ENCODE measurements around the gene PNLIPRP1. TPM values are rescaled to one million over a fixed set of nuclear protein-coding genes. Genes with fewer than 3 reads are reported as not detected.

The PNLIPRP1 gene
- total and polyA plus RNA-seq, 2 experiments from 2014 or later = 0.21 TPM; not detected in 1

DNA sequence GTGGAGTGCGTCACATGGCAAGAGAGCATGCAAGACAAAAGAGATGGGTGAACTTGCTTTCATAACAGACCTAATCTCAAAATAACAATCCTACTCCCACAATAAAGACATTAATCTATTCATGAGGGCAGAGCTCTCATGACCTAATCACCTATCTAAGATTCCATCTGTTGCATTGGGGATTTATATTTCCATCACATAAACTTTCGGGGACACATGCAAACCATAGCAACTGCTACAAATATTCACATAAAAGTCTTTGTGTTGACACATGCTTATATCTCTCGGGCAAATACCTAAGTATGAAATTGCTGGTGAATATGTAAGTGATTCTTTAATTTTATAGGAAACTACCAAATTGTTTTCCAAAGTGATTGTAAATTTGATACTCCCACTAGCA, 16.0 kb upstream of the PNLIPRP1 start:
- 0 out of 2 replicates have a peak, but pooled peaks cover 8% of the 10 kb centered on the region for H3K9me2 ChIP-seq (ENCODE audit: insufficient read depth)
- H2AFZ ChIP-seq = no peak overlapping the region
- no peak for TF ChIP-seq POLR2AphosphoS5 (IDR thresholded peaks at IDR 0.05; ENCODE audit: low read depth)
- no peak for TF ChIP-seq CREB1 (CRISPR knock-in tag; IDR thresholded peaks at IDR 0.05; ENCODE audit: low read depth)
- no peak for TF ChIP-seq EZH2 (IDR thresholded peaks at IDR 0.05; ENCODE audit: low read depth, unreplicated experiment)
- no peak for TF ChIP-seq ZNF462 (CRISPR knock-in tag; IDR thresholded peaks at IDR 0.05)
- TF ChIP-seq EZH2phosphoT487 (IDR thresholded peaks at IDR 0.05; ENCODE audit: unreplicated experiment) = no peak
- no peak for TF ChIP-seq NANOG (IDR thresholded peaks at IDR 0.05; ENCODE audit: borderline replicate concordance)
- TF ChIP-seq, protein P1, sequence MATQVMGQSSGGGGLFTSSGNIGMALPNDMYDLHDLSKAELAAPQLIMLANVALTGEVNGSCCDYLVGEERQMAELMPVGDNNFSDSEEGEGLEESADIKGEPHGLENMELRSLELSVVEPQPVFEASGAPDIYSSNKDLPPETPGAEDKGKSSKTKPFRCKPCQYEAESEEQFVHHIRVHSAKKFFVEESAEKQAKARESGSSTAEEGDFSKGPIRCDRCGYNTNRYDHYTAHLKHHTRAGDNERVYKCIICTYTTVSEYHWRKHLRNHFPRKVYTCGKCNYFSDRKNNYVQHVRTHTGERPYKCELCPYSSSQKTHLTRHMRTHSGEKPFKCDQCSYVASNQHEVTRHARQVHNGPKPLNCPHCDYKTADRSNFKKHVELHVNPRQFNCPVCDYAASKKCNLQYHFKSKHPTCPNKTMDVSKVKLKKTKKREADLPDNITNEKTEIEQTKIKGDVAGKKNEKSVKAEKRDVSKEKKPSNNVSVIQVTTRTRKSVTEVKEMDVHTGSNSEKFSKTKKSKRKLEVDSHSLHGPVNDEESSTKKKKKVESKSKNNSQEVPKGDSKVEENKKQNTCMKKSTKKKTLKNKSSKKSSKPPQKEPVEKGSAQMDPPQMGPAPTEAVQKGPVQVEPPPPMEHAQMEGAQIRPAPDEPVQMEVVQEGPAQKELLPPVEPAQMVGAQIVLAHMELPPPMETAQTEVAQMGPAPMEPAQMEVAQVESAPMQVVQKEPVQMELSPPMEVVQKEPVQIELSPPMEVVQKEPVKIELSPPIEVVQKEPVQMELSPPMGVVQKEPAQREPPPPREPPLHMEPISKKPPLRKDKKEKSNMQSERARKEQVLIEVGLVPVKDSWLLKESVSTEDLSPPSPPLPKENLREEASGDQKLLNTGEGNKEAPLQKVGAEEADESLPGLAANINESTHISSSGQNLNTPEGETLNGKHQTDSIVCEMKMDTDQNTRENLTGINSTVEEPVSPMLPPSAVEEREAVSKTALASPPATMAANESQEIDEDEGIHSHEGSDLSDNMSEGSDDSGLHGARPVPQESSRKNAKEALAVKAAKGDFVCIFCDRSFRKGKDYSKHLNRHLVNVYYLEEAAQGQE (IDR thresholded peaks at IDR 0.05; ENCODE audit: unreplicated experiment) = no peak
- no peak for TF ChIP-seq ZNF331 (CRISPR knock-in tag; IDR thresholded peaks at IDR 0.05; ENCODE audit: low read depth)
- TF ChIP-seq, protein P2, sequence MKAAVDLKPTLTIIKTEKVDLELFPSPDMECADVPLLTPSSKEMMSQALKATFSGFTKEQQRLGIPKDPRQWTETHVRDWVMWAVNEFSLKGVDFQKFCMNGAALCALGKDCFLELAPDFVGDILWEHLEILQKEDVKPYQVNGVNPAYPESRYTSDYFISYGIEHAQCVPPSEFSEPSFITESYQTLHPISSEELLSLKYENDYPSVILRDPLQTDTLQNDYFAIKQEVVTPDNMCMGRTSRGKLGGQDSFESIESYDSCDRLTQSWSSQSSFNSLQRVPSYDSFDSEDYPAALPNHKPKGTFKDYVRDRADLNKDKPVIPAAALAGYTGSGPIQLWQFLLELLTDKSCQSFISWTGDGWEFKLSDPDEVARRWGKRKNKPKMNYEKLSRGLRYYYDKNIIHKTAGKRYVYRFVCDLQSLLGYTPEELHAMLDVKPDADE (IDR thresholded peaks at IDR 0.05) = no peak
- no peak for TF ChIP-seq JUNB (IDR thresholded peaks at IDR 0.05; ENCODE audit: unreplicated experiment)
- TF ChIP-seq CTCF (conservative IDR thresholded peaks at IDR 0.05; ENCODE audit: low read depth in 2 of 2) = no peak
- TF ChIP-seq STAT1 (IDR thresholded peaks at IDR 0.05; ENCODE audit: unreplicated experiment) = no peak
- TF ChIP-seq ZNF114 (CRISPR knock-in tag; IDR thresholded peaks at IDR 0.05) = no peak
- H3K4me3 ChIP-seq = no peak overlapping the region
- no peaks in the 10 kb centered on the region for H3K4me1 ChIP-seq (ENCODE audit: insufficient read depth)
- no peak overlapping the region for H3K27ac ChIP-seq (ENCODE audit: low read depth)
- no peak overlapping the region for H3K4me2 ChIP-seq
- Mint-ChIP-seq H3K4me1 (no peaks in the 10 kb centered on the region), H3K4me3 (no peak overlapping the region), H3K27me3 (ENCODE audit: insufficient read depth, low read depth, poor library complexity) (peaks cover 1% of the 10 kb centered on the region), H3K27ac (no peak overlapping the region), H3K9me3 (no peaks in the 10 kb centered on the region), H3K36me3 (ENCODE audit: low read depth) (no peaks in the 10 kb centered on the region)
- no peaks in the 10 kb centered on the region for H3F3A ChIP-seq (replicated peaks; ENCODE audit: low read depth)
- no peak for ATAC-seq
- H4K20me1 ChIP-seq (replicated peaks; ENCODE audit: insufficient read depth) = no peaks in the 10 kb centered on the region
- DNase-seq (ENCODE audit: low spot score) = no peak
- no peaks in the 10 kb centered on the region for H3K27me3 ChIP-seq (ENCODE audit: insufficient read depth)
- H3K79me2 ChIP-seq (replicated peaks; ENCODE audit: insufficient read depth) = no peaks in the 10 kb centered on the region
- H3K36me3 ChIP-seq (ENCODE audit: insufficient read depth) = no peaks in the 10 kb centered on the region

All from GM23338 (cell line).